Tibial artery (tissue), 4 donors: ENCODE data around the gene RPL18.

ENCODE experiments used
- DNase-seq, 2 donors: peaks; one replicate each; pipeline ENCODE4 v3.0.0-alpha.2; 2019
- H3K27ac ChIP-seq, 2 donors: fragments of 200-600 bp; sonication (generic) in 1 of 2; 1 replicate in 1 of 2; 2 replicates in 1 of 2; pipeline ENCODE4 v1.5.1; 2018 to 2019; ENCODE audit warnings: mild to moderate bottlenecking in 1 of 2
- H3K27me3 ChIP-seq, 2 donors: fragments of 200-600 bp; sonication (generic) in 1 of 2; one replicate each; pipeline versions ENCODE4 v1.5.1 to v1.6.0; 2016 to 2019
- H3K36me3 ChIP-seq, 3 donors: fragments of 200-600 bp; sonication (generic) in 2 of 3; one replicate each; pipeline ENCODE4 v1.5.1; 2016 to 2019; ENCODE audit warnings: mild to moderate bottlenecking in 2 of 3
- H3K4me1 ChIP-seq, 4 donors: fragments of 200-600 bp; sonication (generic) in 2 of 4; 1 replicate in 3 of 4; 2 replicates in 1 of 4; pipeline ENCODE4 v1.5.1; 2016 to 2019
- H3K4me3 ChIP-seq, 2 donors: fragments of 200-600 bp; sonication (generic) in 1 of 2; 1 replicate in 1 of 2; 2 replicates in 1 of 2; pipeline ENCODE4 v1.5.1; 2018 to 2019; ENCODE audit warnings: mild to moderate bottlenecking in 2 of 2
- H3K9me3 ChIP-seq, 3 donors: fragments of 200-600 bp; sonication (generic) in 1 of 3; one replicate each; pipeline ENCODE4 v1.5.1; 2016 to 2019
- intact Hi-C: fragments of 100-400 bp; cut with DNase I; formaldehyde crosslinking; loops from one replicate; pipeline ENCODE4 v1.15.0; 2023; ENCODE audit warnings: low total_unique reads
- TF ChIP-seq, protein P1 (sequence below), 2 experiments: fragments of 200-600 bp in 1 of 2; fragments of 450-650 bp in 1 of 2; IDR thresholded peaks; one replicate each; pipeline ENCODE4 v1.5.1; 2017 to 2019; ENCODE audit warnings: antibody characterized with exemption in 2 of 2, mild to moderate bottlenecking in 1 of 2, moderate library complexity in 1 of 2

The RPL18 gene

DNA sequence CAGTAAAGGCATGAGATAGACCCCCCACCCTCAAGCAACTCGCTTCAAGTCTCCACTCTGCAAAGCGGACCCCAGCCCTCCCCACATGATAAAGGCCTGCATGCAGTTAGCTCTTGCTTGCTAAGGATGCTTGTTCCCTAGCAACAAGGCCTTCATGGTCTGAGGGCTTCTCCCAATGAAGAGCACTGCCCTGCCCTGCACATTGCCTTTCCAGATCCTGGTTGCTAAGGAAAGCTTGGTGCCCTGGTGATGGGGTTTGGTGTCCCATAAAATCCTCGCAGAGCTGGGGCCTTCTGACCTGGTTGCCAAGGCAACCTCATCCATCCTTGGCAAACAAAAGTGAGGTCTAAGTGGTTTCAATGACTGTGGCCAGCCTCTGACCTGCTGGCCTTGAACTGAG lies 12.2 kb upstream of the RPL18 start:
- no peak overlapping the region for H3K4me3 ChIP-seq
- intact Hi-C loops: no loop called here

DNA sequence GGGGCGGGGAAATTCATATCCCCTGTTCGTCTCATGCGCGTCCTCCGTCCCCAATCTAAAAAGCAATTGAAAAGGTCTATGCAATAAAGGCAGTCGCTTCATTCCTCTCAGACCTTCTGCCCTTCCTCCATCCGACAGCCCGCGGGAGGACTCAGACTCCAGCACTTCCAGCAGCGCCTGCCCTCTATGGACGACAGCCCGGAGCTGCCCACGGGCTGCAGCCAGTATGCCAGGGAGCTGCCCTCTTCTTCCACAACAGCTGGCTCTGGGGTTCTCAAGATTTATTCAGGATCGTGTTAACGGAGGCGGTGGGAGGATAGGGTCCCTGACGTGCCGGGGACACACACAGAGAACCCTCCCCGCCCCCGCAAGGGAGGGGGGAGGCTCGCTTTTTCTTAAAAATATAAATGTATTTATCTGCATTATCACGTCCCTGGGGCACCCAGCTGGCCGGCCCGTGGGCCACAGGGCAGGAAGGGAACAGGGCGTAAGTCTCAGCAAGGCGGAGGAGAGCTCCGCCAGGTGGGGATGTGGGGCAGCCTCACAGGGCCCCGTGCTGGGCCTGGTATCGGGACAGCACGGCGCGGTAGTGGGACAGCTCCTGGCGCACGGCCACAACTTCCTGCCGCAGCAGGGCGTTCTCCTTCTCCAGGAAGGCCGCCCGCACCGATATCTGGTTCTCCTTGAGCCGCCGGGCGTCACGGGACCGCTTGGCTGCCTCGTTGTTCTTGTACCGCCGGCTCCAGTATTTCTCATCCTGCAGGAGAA lies 11.5 kb upstream of the RPL18 start:
- no peaks in the 10 kb centered on the region for H3K27me3 ChIP-seq
- TF ChIP-seq, protein P1, sequence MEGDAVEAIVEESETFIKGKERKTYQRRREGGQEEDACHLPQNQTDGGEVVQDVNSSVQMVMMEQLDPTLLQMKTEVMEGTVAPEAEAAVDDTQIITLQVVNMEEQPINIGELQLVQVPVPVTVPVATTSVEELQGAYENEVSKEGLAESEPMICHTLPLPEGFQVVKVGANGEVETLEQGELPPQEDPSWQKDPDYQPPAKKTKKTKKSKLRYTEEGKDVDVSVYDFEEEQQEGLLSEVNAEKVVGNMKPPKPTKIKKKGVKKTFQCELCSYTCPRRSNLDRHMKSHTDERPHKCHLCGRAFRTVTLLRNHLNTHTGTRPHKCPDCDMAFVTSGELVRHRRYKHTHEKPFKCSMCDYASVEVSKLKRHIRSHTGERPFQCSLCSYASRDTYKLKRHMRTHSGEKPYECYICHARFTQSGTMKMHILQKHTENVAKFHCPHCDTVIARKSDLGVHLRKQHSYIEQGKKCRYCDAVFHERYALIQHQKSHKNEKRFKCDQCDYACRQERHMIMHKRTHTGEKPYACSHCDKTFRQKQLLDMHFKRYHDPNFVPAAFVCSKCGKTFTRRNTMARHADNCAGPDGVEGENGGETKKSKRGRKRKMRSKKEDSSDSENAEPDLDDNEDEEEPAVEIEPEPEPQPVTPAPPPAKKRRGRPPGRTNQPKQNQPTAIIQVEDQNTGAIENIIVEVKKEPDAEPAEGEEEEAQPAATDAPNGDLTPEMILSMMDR (IDR thresholded peaks at IDR 0.05): no peak
- peak; percentile 74 to 81 for DNase-seq
- no peak overlapping the region for H3K4me3 ChIP-seq
- H3K4me1 ChIP-seq: peaks cover 0 to 46% (median 33%) of the 10 kb centered on the region in 4 donors
- no peaks in the 10 kb centered on the region for H3K9me3 ChIP-seq
- intact Hi-C loops: no loop called here
- peaks cover 0 to 69% (median 7%) of the 10 kb centered on the region in 3 donors for H3K36me3 ChIP-seq
- H3K27ac ChIP-seq: peak overlapping the region; percentile 5 to 35

More for the DNA sequence above, 12.2 kb upstream of the RPL18 start:
- no peak for DNase-seq
- H3K27ac ChIP-seq: peak overlapping the region in 1 of 2 donors; percentile 5
- peaks cover 0 to 49% (median 36%) of the 10 kb centered on the region in 4 donors for H3K4me1 ChIP-seq
- TF ChIP-seq, protein P1 (IDR thresholded peaks at IDR 0.05): no peak
- no peaks in the 10 kb centered on the region for H3K9me3 ChIP-seq
- H3K27me3 ChIP-seq: no peaks in the 10 kb centered on the region
- H3K36me3 ChIP-seq: peaks cover 0 to 61% (median 1%) of the 10 kb centered on the region in 3 donors

DNA sequence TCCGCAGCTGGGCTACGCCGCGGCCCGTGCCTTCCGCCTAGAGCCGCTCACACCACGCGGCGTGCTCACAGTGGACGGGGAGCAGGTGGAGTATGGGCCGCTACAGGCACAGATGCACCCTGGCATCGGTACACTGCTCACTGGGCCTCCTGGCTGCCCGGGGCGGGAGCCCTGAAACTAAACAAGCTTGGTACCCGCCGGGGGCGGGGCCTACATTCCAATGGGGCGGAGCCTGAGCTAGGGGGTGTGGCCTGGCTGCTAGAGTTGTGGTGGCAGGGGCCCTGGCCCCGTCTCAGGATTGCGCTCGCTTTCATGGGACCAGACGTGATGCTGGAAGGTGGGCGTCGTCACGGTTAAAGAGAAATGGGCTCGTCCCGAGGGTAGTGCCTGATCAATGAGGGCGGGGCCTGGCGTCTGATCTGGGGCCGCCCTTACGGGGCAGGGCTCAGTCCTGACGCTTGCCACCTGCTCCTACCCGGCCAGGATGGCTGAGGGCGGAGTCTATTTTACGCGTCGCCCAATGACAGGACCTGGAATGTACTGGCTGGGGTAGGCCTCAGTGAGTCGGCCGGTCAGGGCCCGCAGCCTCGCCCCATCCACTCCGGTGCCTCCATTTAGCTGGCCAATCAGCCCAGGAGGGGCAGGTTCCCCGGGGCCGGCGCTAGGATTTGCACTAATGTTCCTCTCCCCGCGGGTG lies 10.8 kb upstream of the RPL18 start:
- TF ChIP-seq, protein P1 (IDR thresholded peaks at IDR 0.05): no peak
- Histone ChIP-seq H3K27ac (peak overlapping the region; percentile 5 to 35), H3K27me3 (no peaks in the 10 kb centered on the region), H3K4me1 (peaks cover 0 to 48% (median 34%) of the 10 kb centered on the region in 4 donors), H3K4me3 (no peak overlapping the region), H3K36me3 (peaks cover 0 to 69% (median 7%) of the 10 kb centered on the region in 3 donors), H3K9me3 (no peaks in the 10 kb centered on the region)
- intact Hi-C loops: no loop called here
- DNase-seq: peak in 1 of 2 donors; percentile 77

DNA sequence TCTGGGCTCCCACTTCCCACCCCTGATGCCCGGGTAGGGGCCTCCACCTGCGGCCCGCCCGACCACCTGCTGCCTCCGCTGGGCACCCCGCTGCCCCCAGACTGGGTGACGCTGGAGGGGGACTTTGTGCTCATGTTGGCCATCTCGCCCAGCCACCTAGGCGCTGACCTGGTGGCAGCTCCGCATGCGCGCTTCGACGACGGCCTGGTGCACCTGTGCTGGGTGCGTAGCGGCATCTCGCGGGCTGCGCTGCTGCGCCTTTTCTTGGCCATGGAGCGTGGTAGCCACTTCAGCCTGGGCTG lies 10.3 kb upstream of the RPL18 start:
- peak overlapping the region in 1 of 2 donors; percentile 5 for H3K27ac ChIP-seq
- intact Hi-C loops: no loop called here
- no peaks in the 10 kb centered on the region for H3K27me3 ChIP-seq
- H3K36me3 ChIP-seq: peaks cover 0 to 69% (median 7%) of the 10 kb centered on the region in 3 donors
- no peak overlapping the region for H3K4me3 ChIP-seq
- no peaks in the 10 kb centered on the region for H3K9me3 ChIP-seq
- peak in 1 of 2 donors; percentile 68 for DNase-seq
- TF ChIP-seq, protein P1 (IDR thresholded peaks at IDR 0.05): no peak
- H3K4me1 ChIP-seq: peaks cover 0 to 50% (median 35%) of the 10 kb centered on the region in 4 donors

DNA sequence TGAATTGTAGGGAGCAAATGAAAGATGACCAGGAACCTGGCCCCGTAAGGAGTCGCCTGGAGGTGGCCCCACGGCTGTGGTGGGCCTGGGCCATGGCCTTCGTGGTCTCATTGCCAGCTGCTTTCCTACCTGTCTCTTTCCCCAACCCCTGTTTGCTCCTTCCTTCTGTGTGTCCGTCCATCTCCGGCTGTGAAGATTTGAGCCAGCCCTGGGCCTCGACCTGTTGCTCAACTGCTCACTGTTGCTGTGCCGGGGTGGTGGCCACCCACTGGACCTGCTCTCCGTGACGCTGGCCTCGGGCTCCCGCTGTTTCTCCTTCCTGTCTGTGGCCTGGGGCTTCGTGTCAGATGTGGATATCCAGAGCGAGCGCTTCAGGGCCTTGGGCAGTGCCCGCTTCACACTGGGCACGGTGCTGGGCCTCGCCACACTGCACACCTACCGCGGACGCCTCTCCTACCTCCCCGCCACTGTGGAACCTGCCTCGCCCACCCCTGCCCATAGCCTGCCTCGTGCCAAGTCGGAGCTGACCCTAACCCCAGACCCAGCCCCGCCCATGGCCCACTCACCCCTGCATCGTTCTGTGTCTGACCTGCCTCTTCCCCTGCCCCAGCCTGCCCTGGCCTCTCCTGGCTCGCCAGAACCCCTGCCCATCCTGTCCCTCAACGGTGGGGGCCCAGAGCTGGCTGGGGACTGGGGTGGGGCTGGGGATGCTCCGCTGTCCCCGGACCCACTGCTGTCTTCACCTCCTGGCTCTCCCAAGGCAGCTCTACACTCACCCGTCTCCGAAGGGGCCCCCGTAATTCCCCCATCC lies 9.7 kb upstream of the RPL18 start:
- Histone ChIP-seq H3K4me1 (peaks cover 0 to 48% (median 31%) of the 10 kb centered on the region in 4 donors), H3K27ac (no peak overlapping the region), H3K4me3 (no peak overlapping the region), H3K36me3 (peaks cover 0 to 69% (median 7%) of the 10 kb centered on the region in 3 donors), H3K27me3 (no peaks in the 10 kb centered on the region), H3K9me3 (no peaks in the 10 kb centered on the region)
- intact Hi-C loops: no loop called here
- TF ChIP-seq, protein P1 (IDR thresholded peaks at IDR 0.05): no peak
- peak in 1 of 2 donors; percentile 74 for DNase-seq
